Measurements from ENCODE around the gene LNX2. TPM values are rescaled to one million over a fixed set of nuclear protein-coding genes. Genes with fewer than 3 reads are reported as not detected.

The LNX2 gene
- total and polyA plus RNA-seq, 2 of the 4 experiments (the other 2 are of a cell fraction), result 3.1 to 7.2 TPM

- no peak overlapping the region for H2AK5ac ChIP-seq (ENCODE audit: low read depth, low read length)
- H3K4me2 ChIP-seq (ENCODE audit: low read depth, low read length), result no peak overlapping the region
- no peak overlapping the region for H2BK5ac ChIP-seq (ENCODE audit: low read depth, low read length, poor library complexity, severe bottlenecking)
- H2AK9ac ChIP-seq (replicated peaks; ENCODE audit: low read depth, low read length, poor library complexity), result no peak overlapping the region
- dilution Hi-C loops (cut with HindIII; ENCODE audit: low sequenced_read_pairs, unreplicated experiment) (no loop called here), in situ Hi-C loops (cut with MboI; ENCODE audit: low sequenced_read_pairs) (no loop called here), intact Hi-C loops (cut with micrococcal nuclease) (no loop called here)
- DNase-seq, result no peak
- H3K9ac ChIP-seq (ENCODE audit: low read depth, low read length), result no peak overlapping the region
- peaks cover 30% of the 10 kb centered on the region; the same call in 1 of the 2 replicates for H4K20me1 ChIP-seq (ENCODE audit: insufficient read depth, low read length)
- ATAC-seq (ENCODE audit: low read depth), result no peak
- H3K56ac ChIP-seq (ENCODE audit: extremely low read depth, insufficient read depth, low read length), result no peak overlapping the region
- CTCF ChIA-PET, result interaction anchor here (0.6 to 1.2 kb wide), 3 partner anchors 34 to 118 kb away, joined by 3 read pairs; no protein-coding TSS in a partner anchor
- no peaks in the 10 kb centered on the region for H3K27me3 ChIP-seq (ENCODE audit: control insufficient read depth, insufficient read depth, low read length)
- peaks cover 10% of the 10 kb centered on the region; the same call in 1 of the 2 replicates for H3K9me1 ChIP-seq (ENCODE audit: insufficient read depth, low read length)
- H3K14ac ChIP-seq (replicated peaks; ENCODE audit: low read depth, low read length), result no peak overlapping the region
- no peak overlapping the region for H3K27ac ChIP-seq (ENCODE audit: insufficient read depth, low read length)
- POLR2A ChIA-PET (ENCODE audit: unreplicated experiment), result no interaction called here
- H3K79me1 ChIP-seq (ENCODE audit: low read depth in 1 of 2, low read length in 2 of 2), result peaks cover 31 to 50% of the 10 kb centered on the region in 2 experiments
- no peaks in the 10 kb centered on the region for H3K9me3 ChIP-seq (ENCODE audit: control insufficient read depth, insufficient read depth, low read length)
- H3K4me3 ChIP-seq (ENCODE audit: insufficient read depth, low read depth, low read length), result no peak overlapping the region
- TF ChIP-seq MAFK (IDR thresholded peaks at IDR 0.05; ENCODE audit: low read depth, low read length), result no peak
- TF ChIP-seq BHLHE40 (IDR thresholded peaks at IDR 0.05; ENCODE audit: low read depth, low read length), result no peak
- no peak for TF ChIP-seq MAZ (IDR thresholded peaks at IDR 0.05; ENCODE audit: borderline replicate concordance, low read depth, low read length)
- no peak for TF ChIP-seq USF2 (IDR thresholded peaks at IDR 0.05; ENCODE audit: low read depth, low read length)
- no peak for TF ChIP-seq MXI1 (IDR thresholded peaks at IDR 0.05; ENCODE audit: borderline replicate concordance, low read depth, low read length)
- no peak overlapping the region for H2BK120ac ChIP-seq (ENCODE audit: low read depth, low read length)
- H4K8ac ChIP-seq (ENCODE audit: low read depth in 2 of 2, low read length in 2 of 2), result no peak overlapping the region
- no peaks in the 10 kb centered on the region; the same call in 1 of the 2 replicates for H3K4me1 ChIP-seq (ENCODE audit: control insufficient read depth, insufficient read depth, low read length)
- H4K91ac ChIP-seq (ENCODE audit: insufficient read depth, low read depth, low read length), result no peak overlapping the region
- H4K5ac ChIP-seq (ENCODE audit: low read depth, low read length), result no peak overlapping the region
- no peak overlapping the region for H3K4ac ChIP-seq (ENCODE audit: low read depth, low read length)
- H2BK20ac ChIP-seq (ENCODE audit: low read depth, low read length), result no peak overlapping the region
- no peak overlapping the region for H2AFZ ChIP-seq (replicated peaks; ENCODE audit: low read length, poor library complexity)
- no peak overlapping the region for H2BK15ac ChIP-seq (ENCODE audit: low read depth, low read length)
- no peak overlapping the region for H3K23ac ChIP-seq (ENCODE audit: low read depth, low read length)
- no TSS peak for BruUV-seq (replicated peaks)
- H3K36me3 ChIP-seq (ENCODE audit: control insufficient read depth, insufficient read depth, low read length), result peaks cover 2% of the 10 kb centered on the region
- no CpG with 5 or more reads among the region's 1 CpG for WGBS, 2 experiments (ENCODE audit: extremely low coverage in 2 of 2, insufficient read length in 1 of 2)
- H3K18ac ChIP-seq (ENCODE audit: low read depth, low read length), result no peak overlapping the region
These were observed 12.3 kb upstream of the LNX2 start for GRCh38 chr13:27632648-27633047.
